H1 (cell line): Measurements from ENCODE around the gene LTBR. TPM values are rescaled to one million over a fixed set of nuclear protein-coding genes. Genes with fewer than 3 reads are reported as not detected.
A peak's percentile ranks its signal among the peaks of the same experiment; 100 is the strongest.

Experiments used
- ASH2L ChIP-seq: fragments of 200-600, 300-600 bp; sonication (generic); IDR thresholded peaks from one replicate; pipeline ENCODE4 v1.7.1; 2017; ENCODE audit warnings: low read length
- ATF2 ChIP-seq: IDR thresholded peaks from 2 replicates; pipeline ENCODE4 v1.6.1; 2012; ENCODE audit warnings: low read length, inconsistent platforms
- CTCF ChIP-seq, 3 experiments: IDR thresholded peaks; 1 replicate in 2 of 3; 2 replicates in 1 of 3; pipeline versions ENCODE4 v1.5.1 to v1.6.1; 2011; ENCODE audit warnings: low read length in 3 of 3, mild to moderate bottlenecking in 3 of 3, inconsistent platforms in 2 of 3, low read depth in 1 of 3, moderate library complexity in 1 of 3; ENCODE audit not compliant: insufficient read depth in 1 of 3; ENCODE audit errors: control extremely low read depth in 1 of 3
- EP300 ChIP-seq, 2 experiments: IDR thresholded peaks; 1 replicate in 1 of 2; 2 replicates in 1 of 2; pipeline ENCODE4 v1.6.1; 2011 to 2012; ENCODE audit warnings: low read depth in 2 of 2, low read length in 2 of 2, mild to moderate bottlenecking in 2 of 2, borderline replicate concordance in 1 of 2, inconsistent platforms in 1 of 2, moderate library complexity in 1 of 2
- GTF2F1 ChIP-seq: IDR thresholded peaks from 2 replicates; pipeline ENCODE4 v1.6.1; 2012; ENCODE audit warnings: low read depth, low read length, improper control_type of control experiment, borderline replicate concordance
- RXRA ChIP-seq: IDR thresholded peaks from 2 replicates; pipeline ENCODE4 v1.6.1; 2011; ENCODE audit warnings: low read depth, mild to moderate bottlenecking, low read length, moderate library complexity; ENCODE audit not compliant: insufficient read depth
- SIN3A ChIP-seq, 2 experiments: IDR thresholded peaks in 1 of 2; conservative IDR thresholded peaks in 1 of 2; 2 replicates each; pipeline ENCODE4 v1.6.1; 2011 to 2012; ENCODE audit warnings: low read length in 2 of 2, improper control_type of control experiment in 1 of 2, low read depth in 1 of 2, mild to moderate bottlenecking in 1 of 2
- SIRT6 ChIP-seq: IDR thresholded peaks from one replicate; pipeline ENCODE4 v1.7.1; 2012; ENCODE audit warnings: low read length, inconsistent platforms
- SRF ChIP-seq: IDR thresholded peaks from 2 replicates; pipeline ENCODE4 v1.6.1; 2011; ENCODE audit warnings: mild to moderate bottlenecking, low read depth, low read length, moderate library complexity
- TBP ChIP-seq: IDR thresholded peaks from 2 replicates; pipeline ENCODE4 v1.6.1; 2011; ENCODE audit warnings: low read depth, low read length, improper control_type of control experiment
- USF2 ChIP-seq: IDR thresholded peaks from 2 replicates; pipeline ENCODE4 v1.6.1; 2011; ENCODE audit warnings: low read length, improper control_type of control experiment
- YY1 ChIP-seq: IDR thresholded peaks from 2 replicates; pipeline ENCODE4 v1.6.1; 2011; ENCODE audit warnings: low read depth, mild to moderate bottlenecking, low read length
- polyA plus RNA-seq, 7 experiments: library from polyadenylated mRNA; depleted of rRNA in 3 of 7; stranded (reverse) in 5 of 7; unstranded in 2 of 7; fragments of >200 nt in 5 of 7; fragments of 200-250 nt in 2 of 7; gene quantifications; 1 replicate in 5 of 7; 2 replicates in 1 of 7; 4 replicates in 1 of 7; pipeline versions ENCODE4 v1.2.1 to v1.2.3, GENCODE V29; 2011 to 2013; ENCODE audit warnings: missing spikeins in 2 of 7, mixed read lengths in 2 of 7
- total RNA-seq: library from RNA; stranded (reverse); fragmentation: NEBNext Ultra II Directional; extraction: Animal tissue kit (Norgen Biotek cat#: 25700); gene quantifications from 2 replicates; pipeline ENCODE4 v1.2.1, GENCODE V29; 2021

LTBR gene
- total and polyA plus RNA-seq, 2 of the 8 experiments (the other 6 are each of a cell fraction or from before 2014, with no cell fraction given), result 5.1 to 6.3 TPM

GRCh38 chr12:6375269-6376078, 8.5 kb upstream of the LTBR start, which contains the start of gene SCNN1A (continued):
- TF ChIP-seq EP300 (IDR thresholded peaks at IDR 0.05; ENCODE audit: borderline replicate concordance in 1 of 2, low read depth in 2 of 2, low read length in 2 of 2) (peak in 1 of 2 experiments; percentile 95; a peak in 2 of 3 replicates), TBP (peak; percentile 76), ATF2 (no peak; the same call in 1 of the 2 replicates), GTF2F1 (no peak), CTCF (IDR thresholded peaks at IDR 0.05; ENCODE audit: control extremely low read depth in 1 of 3, insufficient read depth in 1 of 3, low read depth in 1 of 3, low read length in 3 of 3) (no peak), ASH2L (peak; percentile 86), USF2 (no peak), SIN3A (conservative IDR thresholded peaks at IDR 0.05 in 1 of 2, IDR thresholded peaks at IDR 0.05 in 1 of 2; ENCODE audit: low read depth in 1 of 2, low read length in 2 of 2) (peak; percentile 91 to 94; a peak in 3 of 4 replicates), SRF (no peak), RXRA (peak; percentile 65; the same call in 1 of the 2 replicates), SIRT6 (no peak), YY1 (peak; percentile 55; the same call in 1 of the 2 replicates)
